Pons (tissue), 1 donor: ENCODE results near the gene MOB3B.
"Not testable (repeated sequence)": the region's sequence is repeated elsewhere in the genome, so short reads cannot be mapped to it uniquely, and the experiment has no call there.

ENCODE experiments used
- DNase-seq: peaks from one replicate; pipeline ENCODE4 v3.0.0-alpha.2; 2016; ENCODE audit warnings: low spot score

Gene MOB3B

DNA sequence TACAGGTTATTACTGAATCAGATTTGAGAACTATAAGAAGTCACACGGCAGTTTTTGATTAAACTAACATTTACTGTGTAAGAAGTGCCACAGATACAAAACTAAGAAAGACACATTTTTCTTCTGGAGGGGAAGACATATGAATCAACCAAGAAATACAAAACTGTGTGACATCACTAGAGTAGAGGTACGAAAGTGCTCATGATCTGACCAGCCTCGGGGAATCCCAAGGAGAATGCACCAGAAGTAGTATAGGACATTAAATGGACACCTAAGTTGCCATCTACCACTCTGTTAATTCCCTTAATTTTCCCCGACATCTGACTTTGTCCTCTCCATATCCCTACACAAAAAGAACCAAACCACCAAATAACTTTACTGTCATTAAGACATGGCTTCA, 10.8 kb downstream of the MOB3B start:
- no peak for DNase-seq

DNA sequence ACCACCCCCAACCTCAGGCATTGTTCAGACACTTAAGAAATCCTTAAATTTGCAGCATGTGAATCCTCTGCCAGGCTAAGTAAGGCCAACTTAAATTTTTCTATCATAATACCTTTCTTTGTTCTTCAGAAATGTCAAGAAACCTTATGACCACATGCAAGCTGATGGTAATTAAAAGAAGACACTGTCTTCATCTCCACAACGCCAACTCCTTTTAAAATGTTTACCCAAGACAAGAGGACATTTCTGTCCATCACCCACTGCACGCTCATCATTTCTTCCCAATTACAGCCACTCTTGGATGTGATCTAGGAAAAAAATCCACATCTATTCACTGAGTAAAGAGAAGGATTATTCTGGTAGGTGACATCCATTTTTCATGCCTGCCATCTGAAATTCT, 11.6 kb downstream of the MOB3B start:
- no peak for DNase-seq

DNA sequence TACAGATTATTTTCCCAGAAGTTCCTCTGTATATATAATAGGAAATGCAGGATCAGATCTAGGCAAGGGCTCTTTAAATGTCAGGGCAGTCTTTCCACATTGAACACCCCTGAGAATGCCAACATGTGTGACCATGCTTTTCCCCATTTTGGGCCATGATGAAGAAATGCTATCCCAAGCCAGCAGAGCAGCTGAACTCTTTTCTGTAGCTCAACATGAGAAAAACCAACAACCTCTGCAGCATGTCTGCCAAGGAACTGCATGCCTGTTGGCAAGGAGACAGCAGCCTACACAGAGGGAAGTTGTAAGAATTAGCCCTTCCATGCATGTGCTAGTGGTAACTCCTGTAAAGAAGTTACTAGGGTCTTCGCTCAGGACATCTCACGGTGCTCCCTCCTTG, 15.1 kb downstream of the MOB3B start:
- no peak for DNase-seq

DNA sequence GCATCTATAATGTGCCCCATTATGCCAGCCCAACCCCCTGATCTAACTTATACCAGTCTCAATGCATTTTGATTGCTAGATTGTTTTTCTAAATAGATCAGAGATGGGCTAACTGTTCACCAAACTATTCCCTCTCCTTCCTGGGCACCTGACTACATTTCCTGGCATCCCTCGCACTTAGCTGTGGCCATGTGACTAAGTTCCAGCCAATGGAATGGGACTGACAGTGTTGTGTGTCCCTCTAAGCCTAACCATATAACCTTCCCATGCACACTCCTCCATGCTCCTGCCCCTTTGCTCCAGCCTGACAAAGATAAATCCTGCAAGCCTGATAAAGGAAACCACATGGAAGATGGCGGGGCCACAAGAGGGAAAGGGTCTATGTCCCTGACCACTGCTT, 17.8 kb downstream of the MOB3B start:
- no peak for DNase-seq

DNA sequence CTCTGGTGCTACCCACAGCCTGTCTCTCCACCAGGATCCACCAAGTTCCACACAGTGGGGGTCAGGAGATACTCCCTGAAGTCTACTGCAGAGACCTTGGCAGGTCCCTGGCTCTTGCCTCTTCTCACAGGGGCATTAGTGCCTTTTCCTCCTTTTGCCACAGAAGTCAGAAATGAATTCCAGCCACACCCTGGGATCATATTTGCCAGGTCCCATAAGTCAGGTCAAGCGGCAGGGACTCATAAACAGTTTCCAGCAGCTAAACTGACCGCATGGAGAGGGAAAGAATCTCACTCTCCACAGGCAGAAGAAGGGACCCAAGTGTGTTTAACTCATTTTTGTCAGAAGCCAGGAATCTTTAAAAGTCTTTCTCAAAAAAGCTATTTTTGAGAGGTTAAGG, 18.8 kb downstream of the MOB3B start:
- no peak for DNase-seq

DNA sequence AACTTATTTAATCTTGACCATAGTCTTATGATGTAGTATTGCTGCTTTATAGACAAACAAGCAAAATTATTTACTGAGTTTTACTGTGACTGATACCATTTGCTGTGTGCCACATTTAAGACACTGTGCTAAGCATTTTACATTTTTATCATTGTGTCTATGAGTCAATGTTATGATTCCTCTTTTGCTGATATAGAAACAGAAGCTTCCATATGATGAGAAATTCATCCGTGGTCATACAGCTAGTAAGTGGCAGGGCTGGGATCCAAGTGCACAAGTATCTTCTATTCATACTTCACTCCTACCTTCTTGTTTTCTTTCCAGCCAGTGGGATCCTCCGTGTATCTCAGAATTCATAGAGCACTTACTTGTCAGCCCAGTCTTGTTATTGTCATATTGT, 22.6 kb downstream of the MOB3B start:
- DNase-seq = no peak

DNA sequence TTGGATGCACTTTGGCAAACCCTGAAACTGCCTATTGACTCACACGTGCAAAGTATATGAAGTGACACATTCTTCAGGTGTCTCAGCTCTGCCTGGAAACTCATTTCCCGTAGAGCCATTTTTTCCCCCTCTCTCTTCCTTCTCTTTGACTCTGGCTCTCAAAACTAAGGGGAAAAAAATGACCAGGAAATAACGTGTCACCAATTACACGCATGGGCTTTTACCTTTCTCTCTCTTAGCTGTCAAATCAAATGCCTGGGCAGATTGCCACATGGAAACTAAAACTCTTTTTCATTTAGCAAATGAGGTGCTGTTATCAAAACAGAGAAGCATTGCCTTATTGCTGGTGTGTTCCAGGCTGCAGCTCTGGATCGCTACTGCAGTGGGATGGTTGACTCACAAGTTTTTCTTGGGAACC, 23.9 kb downstream of the MOB3B start:
- no peak for DNase-seq

DNA sequence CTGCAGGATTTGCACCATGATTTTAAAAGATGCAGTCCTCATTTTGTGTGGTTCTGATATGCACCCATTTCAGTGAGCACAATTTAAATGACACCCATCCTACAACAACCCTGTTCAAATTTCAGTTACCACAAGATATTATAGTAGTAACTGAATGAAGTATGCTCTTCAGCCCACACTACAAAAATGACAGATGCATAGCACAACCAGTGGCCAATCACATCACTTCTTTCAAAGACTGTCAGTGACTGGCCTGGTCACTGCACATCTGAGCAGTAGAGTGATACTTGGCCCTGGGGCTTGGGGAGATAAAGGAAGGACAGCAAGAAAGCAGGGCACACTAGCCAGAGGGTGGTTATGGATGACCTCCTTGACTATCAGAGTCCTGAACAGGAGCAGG, 25.4 kb downstream of the MOB3B start:
- DNase-seq = no peak

DNA sequence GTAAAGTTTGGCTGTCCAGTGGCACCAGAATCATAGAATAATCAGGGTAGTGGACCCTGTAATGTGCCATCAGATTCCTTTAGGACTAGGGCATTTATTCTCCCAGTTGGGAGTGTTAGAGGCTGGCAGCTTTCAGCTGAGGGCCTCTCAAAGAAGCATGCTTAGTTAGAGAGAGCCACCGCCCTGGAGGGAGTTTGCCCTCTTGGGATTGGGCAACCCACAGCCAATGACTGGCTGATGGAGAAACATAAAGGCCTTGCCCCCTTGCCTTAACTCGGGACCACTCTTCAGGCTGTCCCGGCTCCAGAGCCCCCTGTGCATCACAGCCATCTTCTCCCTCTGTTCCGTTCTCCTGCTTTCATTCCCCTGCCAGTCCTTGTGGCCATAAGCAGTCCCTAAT, 26.0 kb downstream of the MOB3B start:
- DNase-seq = no peak

DNA sequence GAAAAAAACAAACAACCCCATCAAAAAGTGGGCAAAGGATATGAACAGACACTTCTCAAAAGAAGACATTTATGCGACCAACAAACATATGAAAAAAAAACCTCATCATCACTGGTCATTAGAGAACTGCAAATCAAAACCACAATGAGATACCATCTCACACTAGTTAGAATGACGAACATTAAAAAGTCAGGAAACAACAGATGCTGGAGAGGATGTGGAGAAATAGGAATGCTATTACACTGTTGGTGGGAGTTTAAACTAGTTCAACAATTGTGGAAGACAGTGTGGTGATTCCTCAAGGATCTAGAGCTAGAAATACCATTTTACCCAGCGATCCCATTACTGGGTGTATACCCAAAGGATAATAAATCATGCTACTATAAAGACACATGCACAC, 28.7 kb downstream of the MOB3B start:
- DNase-seq = not testable (repeated sequence)

DNA sequence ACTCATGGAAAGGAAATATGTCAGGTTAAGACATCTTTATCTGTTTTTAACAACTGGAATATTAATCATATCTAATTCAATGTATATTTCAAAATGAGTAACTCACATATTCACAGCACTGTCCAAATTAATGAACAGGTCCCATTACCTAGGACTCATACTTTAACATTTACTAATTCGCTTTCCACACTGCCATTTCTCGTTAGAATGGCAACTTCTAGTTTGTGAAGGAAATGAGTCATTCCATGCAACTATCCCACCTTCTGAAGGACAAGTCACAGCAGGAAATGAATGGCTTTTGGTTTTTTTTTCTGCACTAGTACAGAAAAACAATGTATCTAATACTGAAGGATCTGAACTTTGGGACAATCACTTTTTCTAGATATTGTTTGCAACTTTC, 30.2 kb downstream of the MOB3B start:
- no peak for DNase-seq

DNA sequence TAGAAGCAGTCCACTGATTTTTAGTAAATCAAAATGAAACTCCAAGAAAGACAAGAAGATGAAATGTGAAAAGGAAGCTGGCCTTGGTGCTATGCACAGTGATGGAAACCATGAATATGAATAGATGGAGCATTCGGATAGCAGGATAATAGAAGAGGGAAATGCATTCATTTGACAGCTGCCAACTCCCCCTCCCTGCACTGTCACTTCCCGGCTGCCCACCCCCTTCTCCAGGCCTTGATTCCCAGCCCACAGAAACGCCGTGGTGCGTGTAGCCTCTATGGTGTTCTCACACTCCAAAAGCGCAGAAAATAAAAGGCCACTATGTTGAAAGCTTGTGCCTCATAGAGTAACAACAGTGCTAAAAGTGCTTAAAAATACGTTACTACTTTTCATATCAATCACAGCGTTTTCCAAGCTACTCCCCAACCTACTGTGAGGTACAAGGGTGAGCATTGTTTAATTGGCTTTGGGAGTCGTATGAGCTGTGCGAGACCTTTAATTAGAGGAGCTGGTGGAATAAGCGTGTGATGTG, 31.7 kb downstream of the MOB3B start:
- peak; percentile 75 for DNase-seq

DNA sequence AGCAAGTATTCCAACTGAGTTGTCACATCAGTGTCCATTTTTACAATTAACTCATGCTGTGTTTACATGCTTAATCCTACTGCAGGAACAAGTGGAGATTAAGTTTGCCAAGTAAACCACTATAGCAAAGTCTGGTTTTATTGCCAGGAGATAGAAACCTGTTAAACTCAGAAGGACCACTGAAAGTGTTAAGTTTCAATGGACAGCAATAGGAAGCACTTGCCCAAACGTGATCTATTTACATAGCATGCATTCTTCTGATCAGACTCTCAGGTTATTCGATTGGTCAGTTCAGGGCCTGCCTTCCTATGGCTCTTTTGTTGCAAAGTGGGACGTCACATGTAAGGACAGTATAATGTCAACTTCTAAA, 33.5 kb downstream of the MOB3B start:
- no peak for DNase-seq

DNA sequence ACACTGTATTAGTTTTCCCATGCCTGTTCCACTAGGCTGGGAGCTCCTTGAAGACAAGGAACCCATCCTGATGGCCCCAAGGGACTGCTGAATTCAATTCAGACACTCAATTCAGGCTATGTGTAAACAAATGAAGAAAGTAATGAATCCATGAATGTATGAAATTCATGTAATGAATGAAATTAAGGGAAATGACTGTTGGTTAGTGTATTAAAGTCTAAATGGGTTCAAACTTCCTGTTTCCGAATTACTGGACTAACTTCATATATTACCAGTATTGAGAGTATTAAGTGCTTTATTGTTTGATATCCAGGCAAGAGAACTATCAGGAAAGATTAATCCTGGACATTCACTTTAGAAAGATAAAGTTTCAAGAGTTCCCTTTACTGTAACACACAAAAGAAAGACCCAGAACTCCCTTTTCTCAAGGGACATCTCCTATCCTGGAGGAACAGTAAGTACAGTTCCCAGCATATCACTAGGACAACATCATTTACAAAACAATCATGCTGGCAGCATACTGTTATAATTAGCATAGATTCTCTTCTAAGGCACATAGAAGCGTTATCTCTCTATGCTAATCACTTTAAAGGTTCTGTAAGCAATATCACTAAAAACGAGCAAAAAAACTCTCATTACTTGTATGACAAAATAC, 34.0 kb downstream of the MOB3B start:
- DNase-seq = no peak

DNA sequence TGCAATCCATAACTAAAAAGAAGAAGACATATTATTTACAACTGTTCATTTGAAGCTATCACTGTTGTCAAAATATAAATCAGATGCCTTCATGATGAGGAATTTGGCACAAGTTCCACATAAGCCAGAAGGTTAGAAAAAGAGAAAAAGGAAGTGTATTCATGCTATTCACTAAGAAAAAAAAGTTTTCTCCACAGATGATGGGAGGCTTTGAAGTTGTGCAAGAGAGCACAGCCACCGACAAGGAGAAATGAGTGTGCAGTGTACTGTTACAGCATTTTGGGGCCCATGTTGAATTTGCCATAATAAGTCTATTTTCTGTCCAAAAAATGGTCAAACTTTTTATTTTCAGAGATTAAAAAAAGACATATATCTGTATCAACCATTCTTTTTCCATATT, 38.5 kb downstream of the MOB3B start:
- no peak for DNase-seq

DNA sequence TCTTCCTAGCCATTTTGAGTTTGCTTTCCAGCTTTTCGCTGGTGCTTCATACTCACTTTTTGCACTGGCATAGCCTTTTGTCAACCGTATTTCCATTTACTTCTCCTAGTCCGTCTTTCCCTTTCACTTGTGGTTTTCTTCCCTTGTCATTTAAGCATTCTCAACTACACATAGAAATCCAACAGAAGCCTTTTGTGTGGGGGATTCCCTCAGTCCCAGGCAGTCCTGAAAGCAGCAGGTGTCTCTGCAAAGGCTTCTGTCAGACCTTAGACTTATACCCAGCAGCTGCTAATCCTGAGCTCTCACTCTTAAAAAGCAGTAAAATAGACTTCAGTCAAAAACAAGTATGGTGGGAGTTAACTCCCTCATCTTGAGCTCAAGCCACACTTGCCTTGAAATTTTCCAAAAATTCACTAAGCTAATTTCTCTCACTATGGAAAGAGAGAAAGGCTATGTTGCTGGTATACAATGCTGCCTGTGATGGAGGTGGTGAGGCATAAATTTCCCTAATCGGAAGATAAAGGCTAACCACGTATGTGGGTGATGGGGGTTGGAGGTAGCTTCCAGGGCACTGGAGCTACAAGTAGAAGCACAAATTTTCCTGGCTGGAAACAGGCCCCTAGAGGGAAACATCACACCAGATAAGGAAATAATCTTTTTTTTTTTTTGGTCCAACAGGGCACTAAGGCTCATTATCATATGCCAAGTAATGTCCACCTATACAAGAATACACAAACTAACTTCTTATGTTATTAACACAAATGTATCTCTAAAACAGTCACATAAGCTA, 40.3 kb downstream of the MOB3B start:
- DNase-seq = peak; percentile 64

DNA sequence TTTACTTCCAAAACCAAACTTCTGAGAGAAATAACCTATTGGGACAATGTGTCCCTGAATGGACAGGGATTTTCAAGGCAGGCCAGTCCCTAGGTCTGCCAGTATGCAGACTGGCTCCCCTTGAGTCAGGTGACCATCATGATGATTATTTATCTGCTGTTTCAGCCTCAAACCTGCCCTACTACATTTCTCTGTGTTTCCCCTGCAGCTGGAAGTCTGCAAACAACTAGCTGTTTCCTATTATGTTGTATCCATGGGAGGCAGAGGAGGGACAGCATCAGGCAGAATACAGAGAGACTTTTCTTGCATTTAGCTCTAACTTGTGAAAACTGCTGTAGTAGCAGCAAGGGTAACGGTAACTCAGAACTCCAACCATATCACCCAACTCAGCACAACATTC, 41.7 kb downstream of the MOB3B start:
- DNase-seq = no peak

DNA sequence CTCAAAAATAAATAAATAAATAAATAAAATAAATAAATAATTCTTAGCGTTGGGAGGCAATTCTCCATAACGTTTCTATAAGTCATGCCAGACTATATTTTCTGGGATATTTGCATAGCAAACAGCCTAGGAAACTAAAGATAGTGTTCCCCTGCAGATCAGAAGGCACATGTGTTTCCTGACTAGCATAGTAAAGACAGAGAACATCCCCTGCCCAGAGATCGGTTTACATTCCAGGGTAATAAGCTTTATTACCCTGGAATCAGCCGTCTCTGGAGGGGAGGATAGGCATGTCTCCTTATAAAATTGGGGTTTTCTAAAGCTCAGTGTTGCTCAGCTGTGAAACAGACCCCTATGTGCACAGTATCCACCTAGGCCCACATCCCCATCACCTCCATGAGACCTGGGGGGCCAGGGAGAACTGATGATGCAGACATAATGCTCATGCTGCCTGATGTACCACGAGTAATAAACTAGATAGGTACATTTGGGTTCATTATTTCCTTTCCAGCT, 42.4 kb downstream of the MOB3B start:
- no peak for DNase-seq

DNA sequence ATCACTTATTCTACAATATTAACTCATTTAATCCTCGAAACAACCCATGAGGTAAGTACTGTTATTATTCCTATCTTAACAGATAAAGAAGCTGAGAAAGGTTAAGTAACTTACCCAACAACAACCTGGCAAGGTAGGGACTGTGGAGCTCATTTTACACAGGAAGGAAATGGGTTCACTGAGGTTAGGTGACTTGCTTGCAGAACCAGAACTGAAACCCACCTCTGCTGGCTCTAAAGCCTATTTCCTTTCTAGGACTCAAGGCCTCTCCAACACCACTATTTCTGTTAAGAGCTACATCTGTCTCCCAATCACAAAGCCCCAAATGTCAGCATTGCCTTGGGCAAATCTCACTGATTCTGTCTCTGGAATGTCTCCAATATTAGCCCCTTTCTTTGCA, 44.5 kb downstream of the MOB3B start:
- DNase-seq = no peak

DNA sequence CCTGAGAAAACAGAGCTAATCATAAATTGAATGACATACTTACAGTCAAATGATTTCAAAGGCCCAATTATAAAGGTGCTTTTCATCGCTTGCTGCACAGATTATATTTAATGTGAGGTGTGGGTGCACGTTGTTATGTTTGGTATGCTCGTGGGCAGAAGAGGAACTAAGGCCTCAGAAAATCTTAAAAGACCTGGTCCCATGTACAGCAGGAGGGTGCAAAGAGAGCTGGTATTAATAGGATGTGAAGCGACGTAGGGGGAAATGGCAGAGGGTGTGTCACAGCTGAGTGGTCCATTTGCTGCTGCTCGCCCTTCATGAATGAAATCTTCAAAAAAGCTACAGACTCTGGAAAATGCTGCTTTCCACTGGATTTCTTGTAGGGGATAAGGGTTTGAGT, 46.0 kb downstream of the MOB3B start:
- no peak for DNase-seq

DNA sequence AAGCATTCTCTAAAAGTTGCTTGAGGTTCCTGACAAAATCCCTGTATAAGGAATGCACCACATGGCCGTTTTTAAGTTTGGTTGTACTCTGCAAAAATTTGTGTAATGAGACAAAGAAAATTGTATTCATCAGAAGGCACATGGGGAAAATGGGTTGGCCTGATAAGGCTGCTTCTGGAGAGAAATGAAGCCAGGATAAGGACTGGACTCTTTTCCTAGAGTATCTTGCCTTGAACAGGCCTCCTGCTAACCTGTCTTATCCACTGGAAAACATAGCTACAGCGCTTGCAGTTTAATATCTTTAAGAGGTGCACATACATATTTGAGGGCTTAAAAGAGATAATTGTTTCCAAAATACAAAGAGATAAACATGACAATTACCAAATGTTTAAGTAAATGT, 46.9 kb downstream of the MOB3B start:
- DNase-seq = no peak

DNA sequence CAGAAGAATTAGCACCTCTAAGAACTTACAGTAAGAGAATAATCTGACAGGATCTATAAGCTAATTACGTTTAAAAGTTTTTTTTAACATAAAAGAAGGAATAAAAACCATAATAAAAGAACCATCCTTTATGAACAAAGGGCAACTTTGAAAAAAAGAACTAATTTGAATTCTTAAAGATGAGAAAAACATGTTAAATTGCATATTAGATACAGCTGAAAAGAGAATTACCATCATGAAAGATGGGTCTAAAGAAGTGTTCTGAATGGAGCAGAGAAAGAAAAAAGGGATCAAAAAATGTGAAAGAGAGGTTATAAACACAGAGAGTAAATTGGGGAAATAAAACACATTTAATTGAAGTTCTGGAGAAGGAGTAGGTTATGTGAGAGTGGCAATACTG, 51.3 kb downstream of the MOB3B start:
- no peak for DNase-seq

DNA sequence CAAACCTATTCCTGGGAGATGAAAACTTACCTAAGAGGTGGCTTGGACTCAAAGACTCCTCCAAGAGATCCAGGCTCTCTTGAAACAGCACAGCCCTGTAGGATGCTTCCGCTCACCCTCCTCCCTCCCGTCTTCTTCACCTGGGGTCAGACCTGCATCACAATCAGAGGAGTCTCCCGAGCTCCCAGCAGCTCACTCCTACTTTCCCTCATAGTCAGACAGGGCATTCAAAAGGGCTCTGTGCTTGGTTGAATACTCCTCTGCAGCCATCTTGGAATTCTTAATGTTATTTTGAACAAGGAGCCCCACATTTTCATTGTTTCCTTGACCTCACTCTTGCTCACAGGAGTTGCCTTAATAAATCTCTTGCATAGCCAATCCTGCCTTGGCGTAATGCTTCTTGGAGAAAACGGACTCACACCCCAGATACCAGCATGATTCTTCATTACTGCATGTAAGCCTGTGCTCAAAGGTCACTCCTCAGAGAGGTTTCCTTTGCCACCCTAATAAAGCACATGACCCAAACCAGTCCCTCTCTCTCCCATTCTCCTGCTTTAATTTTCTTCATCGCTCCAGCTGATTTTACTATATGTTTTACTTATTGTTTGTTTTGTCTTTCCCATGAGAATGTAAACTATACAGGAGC, 52.6 kb downstream of the MOB3B start:
- DNase-seq = no peak
